WTC11 (cell line): ENCODE measurements around the gene TMEM120A. TPM values are rescaled to one million over a fixed set of nuclear protein-coding genes. Genes with fewer than 3 reads are reported as not detected.

Experiments
- ATAC-seq: fragments of 200-7000 bp; cut with Tn5 transposase; 2 replicates; pipeline ENCODE4 v1.10.0; 2021; ENCODE audit warnings: mild to moderate bottlenecking, moderate library complexity
- CTCF ChIA-PET: fragments of 300-600 bp; sonication (Branson Sonifier 250); formaldehyde crosslinking; loops from one replicate; lab custom pipeline; 2021; ENCODE audit warnings: antibody characterized with exemption; lab: Charles Lee
- POLR2A ChIA-PET: fragments of 350-600 bp; sonication (Branson Sonifier 250); formaldehyde crosslinking; loops from one replicate; lab custom pipeline; 2021; ENCODE audit warnings: antibody characterized with exemption; lab: Charles Lee
- DNase-seq: peaks from one replicate; pipeline ENCODE4 v3.0.0; 2021; ENCODE audit warnings: low spot score
- H3K27ac Mint-ChIP-seq: 2 replicates; pipeline ENCODE4 v1.8.0; 2021; ENCODE audit warnings: mixed read lengths
- H3K27me3 Mint-ChIP-seq: 2 replicates; pipeline ENCODE4 v1.8.0; 2021; ENCODE audit warnings: low read depth, mild to moderate bottlenecking, moderate library complexity, mixed read lengths
- H3K36me3 Mint-ChIP-seq: 2 replicates; pipeline ENCODE4 v1.8.0; 2021; ENCODE audit warnings: mixed read lengths
- H3K4me1 Mint-ChIP-seq: 2 replicates; pipeline ENCODE4 v1.8.0; 2022; ENCODE audit warnings: mixed read lengths
- H3K4me3 Mint-ChIP-seq: 2 replicates; pipeline ENCODE4 v1.8.0; 2021; ENCODE audit warnings: mild to moderate bottlenecking, moderate library complexity, mixed read lengths
- H3K9me3 Mint-ChIP-seq: 2 replicates; pipeline ENCODE4 v1.8.0; 2021; ENCODE audit warnings: mixed read lengths
- E2F4 ChIP-seq: sonication (generic); formaldehyde crosslinking; IDR thresholded peaks from 2 replicates; pipeline ENCODE4 v1.8.1; 2022; ENCODE audit warnings: low read depth, mild to moderate bottlenecking, moderate library complexity, missing genetic modification reagents, borderline replicate concordance
- ELF4 ChIP-seq: sonication (generic); formaldehyde crosslinking; IDR thresholded peaks from 2 replicates; pipeline ENCODE4 v1.8.1; 2022; ENCODE audit warnings: low read depth, mild to moderate bottlenecking, moderate library complexity, missing genetic modification reagents
- ETV6 ChIP-seq: sonication (generic); formaldehyde crosslinking; IDR thresholded peaks from 2 replicates; pipeline ENCODE4 v1.8.1; 2022; ENCODE audit warnings: mild to moderate bottlenecking, missing genetic modification reagents
- FOXP1 ChIP-seq: sonication (generic); formaldehyde crosslinking; IDR thresholded peaks from 2 replicates; pipeline ENCODE4 v1.8.0; 2022; ENCODE audit warnings: missing genetic modification reagents, mild to moderate bottlenecking, moderate library complexity, borderline replicate concordance
- GRHL2 ChIP-seq: fragments of 250-450 bp; sonication (Bioruptor Pico); IDR thresholded peaks from 2 replicates; pipeline ENCODE4 v1.8.0; 2022; ENCODE audit warnings: mild to moderate bottlenecking, moderate library complexity; ENCODE audit not compliant: insufficient replicate concordance, severe bottlenecking
- GTF2I ChIP-seq: fragments of 250-450 bp; sonication (Bioruptor Pico); conservative IDR thresholded peaks from 2 replicates; pipeline ENCODE4 v1.4.0; 2021; ENCODE audit warnings: mild to moderate bottlenecking
- HMGA2 ChIP-seq: fragments of 250-450 bp; sonication (Bioruptor Pico); IDR thresholded peaks from 2 replicates; pipeline ENCODE4 v1.4.0; 2021; ENCODE audit warnings: mild to moderate bottlenecking, moderate library complexity
- JAZF1 ChIP-seq: fragments of 250-450 bp; sonication (Bioruptor Pico); IDR thresholded peaks from 2 replicates; pipeline ENCODE4 v1.9.0; 2021; ENCODE audit warnings: moderate library complexity, mild to moderate bottlenecking, inconsistent platforms
- KAT7 ChIP-seq: sonication (generic); formaldehyde crosslinking; IDR thresholded peaks from 2 replicates; pipeline ENCODE4 v1.8.1; 2023; ENCODE audit warnings: missing genetic modification reagents, mild to moderate bottlenecking, borderline replicate concordance
- MAX ChIP-seq: sonication (generic); formaldehyde crosslinking; IDR thresholded peaks from 2 replicates; pipeline ENCODE4 v1.8.0; 2022; ENCODE audit warnings: mild to moderate bottlenecking, missing genetic modification reagents
- NFE2L1 ChIP-seq: sonication (generic); formaldehyde crosslinking; IDR thresholded peaks from 2 replicates; pipeline ENCODE4 v1.8.1; 2023; ENCODE audit warnings: missing genetic modification reagents
- NR1H2 ChIP-seq: sonication (generic); formaldehyde crosslinking; IDR thresholded peaks from 2 replicates; pipeline ENCODE4 v1.9.0; 2021; ENCODE audit warnings: mild to moderate bottlenecking, moderate library complexity, missing genetic modification reagents
- NR2C2 ChIP-seq: sonication (generic); formaldehyde crosslinking; IDR thresholded peaks from 2 replicates; pipeline ENCODE4 v1.8.0; 2022; ENCODE audit warnings: mild to moderate bottlenecking, missing genetic modification reagents
- OVOL2 ChIP-seq: fragments of 250-450 bp; sonication (Bioruptor Pico); IDR thresholded peaks from 2 replicates; pipeline ENCODE4 v1.9.0; 2021; ENCODE audit warnings: mild to moderate bottlenecking, borderline replicate concordance
- SMAD3 ChIP-seq: sonication (generic); formaldehyde crosslinking; IDR thresholded peaks from 2 replicates; pipeline ENCODE4 v1.8.0; 2022; ENCODE audit warnings: missing genetic modification reagents, mild to moderate bottlenecking, borderline replicate concordance
- SMAD4 ChIP-seq: sonication (generic); formaldehyde crosslinking; IDR thresholded peaks from 2 replicates; pipeline ENCODE4 v1.8.0; 2022; ENCODE audit warnings: mild to moderate bottlenecking, missing genetic modification reagents
- SOX15 ChIP-seq: fragments of 250-450 bp; sonication (Bioruptor Pico); IDR thresholded peaks from 2 replicates; pipeline ENCODE4 v1.9.0; 2021; ENCODE audit warnings: mild to moderate bottlenecking
- TEAD4 ChIP-seq: sonication (generic); formaldehyde crosslinking; IDR thresholded peaks from 2 replicates; pipeline ENCODE4 v1.8.0; 2022; ENCODE audit warnings: mild to moderate bottlenecking, missing genetic modification reagents
- ZNF138 ChIP-seq: sonication (generic); formaldehyde crosslinking; conservative IDR thresholded peaks from 2 replicates; pipeline ENCODE4 v1.8.1; 2022; ENCODE audit warnings: mild to moderate bottlenecking, moderate library complexity, missing genetic modification reagents
- ZNF232 ChIP-seq: sonication (generic); formaldehyde crosslinking; IDR thresholded peaks from 2 replicates; pipeline ENCODE4 v1.8.0; 2022; ENCODE audit warnings: mild to moderate bottlenecking, missing genetic modification reagents
- ZNF263 ChIP-seq: sonication (generic); formaldehyde crosslinking; IDR thresholded peaks from 2 replicates; pipeline ENCODE4 v1.8.1; 2022; ENCODE audit warnings: low read depth, mild to moderate bottlenecking, moderate library complexity, missing genetic modification reagents
- ZNF425 ChIP-seq: fragments of 250-450 bp; sonication (Bioruptor Pico); conservative IDR thresholded peaks from 2 replicates; pipeline ENCODE4 v1.9.0; 2021; ENCODE audit warnings: mild to moderate bottlenecking
- total RNA-seq: library from RNA; stranded (reverse); gene quantifications from 3 replicates; pipeline ENCODE4 v1.2.3, GENCODE V29; 2021
- TF ChIP-seq, protein P1 (sequence below): sonication (generic); formaldehyde crosslinking; IDR thresholded peaks from 2 replicates; pipeline ENCODE4 v1.8.0; 2022; ENCODE audit warnings: mild to moderate bottlenecking, missing genetic modification reagents
- TF ChIP-seq, protein P2 (sequence below): fragments of 200-600 bp; IDR thresholded peaks from 2 replicates; pipeline ENCODE4 v1.8.0; 2022; ENCODE audit warnings: antibody characterized with exemption
- TF ChIP-seq, protein P3 (sequence below): sonication (generic); formaldehyde crosslinking; IDR thresholded peaks from 2 replicates; pipeline ENCODE4 v1.8.1; 2023; ENCODE audit warnings: mild to moderate bottlenecking, missing genetic modification reagents, moderate library complexity
- TF ChIP-seq, protein P4 (sequence below): sonication (generic); formaldehyde crosslinking; IDR thresholded peaks from 2 replicates; pipeline ENCODE4 v1.8.1; 2022; ENCODE audit warnings: mild to moderate bottlenecking, moderate library complexity, missing genetic modification reagents

Gene TMEM120A
- total RNA-seq, 1 experiment from 2014 or later = 21.9 TPM

DNA sequence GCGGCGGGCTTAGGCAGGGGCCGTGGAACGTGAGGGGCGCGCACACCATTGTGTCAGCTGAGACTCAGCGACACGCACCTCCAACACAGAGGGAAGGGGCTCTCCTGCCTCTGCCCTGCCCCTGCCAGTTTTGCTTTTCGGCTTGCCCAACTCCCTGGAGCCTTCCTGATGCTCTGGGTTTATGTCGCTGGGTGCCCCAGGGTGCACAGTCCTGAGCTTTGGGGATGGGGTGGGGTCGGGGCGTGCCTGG, 13.3 kb downstream of the TMEM120A start (continued):
- TF ChIP-seq ZNF263 (CRISPR knock-in tag) = no peak
- no peak for TF ChIP-seq ELF4
- TF ChIP-seq, protein P1, sequence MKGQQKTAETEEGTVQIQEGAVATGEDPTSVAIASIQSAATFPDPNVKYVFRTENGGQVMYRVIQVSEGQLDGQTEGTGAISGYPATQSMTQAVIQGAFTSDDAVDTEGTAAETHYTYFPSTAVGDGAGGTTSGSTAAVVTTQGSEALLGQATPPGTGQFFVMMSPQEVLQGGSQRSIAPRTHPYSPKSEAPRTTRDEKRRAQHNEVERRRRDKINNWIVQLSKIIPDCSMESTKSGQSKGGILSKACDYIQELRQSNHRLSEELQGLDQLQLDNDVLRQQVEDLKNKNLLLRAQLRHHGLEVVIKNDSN (CRISPR knock-in tag) = no peak
- no peak for TF ChIP-seq GRHL2 (CRISPR knock-in tag)
- TF ChIP-seq SOX15 (CRISPR knock-in tag) = no peak
- no peak for TF ChIP-seq HMGA2
- no peak for TF ChIP-seq SMAD3
- no peak for TF ChIP-seq ETV6 (CRISPR knock-in tag)

GRCh38 chr7:75980430-75981202, 13.8 kb downstream of the TMEM120A start:
- Mint-ChIP-seq H3K9me3 (no peaks in the 10 kb centered on the region), H3K27me3 (no peaks in the 10 kb centered on the region), H3K4me1 (no peaks in the 10 kb centered on the region), H3K27ac (peak overlapping the region; percentile 60; the same call in 1 of the 2 replicates), H3K36me3 (peaks cover 8% of the 10 kb centered on the region), H3K4me3 (no peak overlapping the region)
- no peak for DNase-seq
- ATAC-seq = no peak
- TF ChIP-seq, protein P2, sequence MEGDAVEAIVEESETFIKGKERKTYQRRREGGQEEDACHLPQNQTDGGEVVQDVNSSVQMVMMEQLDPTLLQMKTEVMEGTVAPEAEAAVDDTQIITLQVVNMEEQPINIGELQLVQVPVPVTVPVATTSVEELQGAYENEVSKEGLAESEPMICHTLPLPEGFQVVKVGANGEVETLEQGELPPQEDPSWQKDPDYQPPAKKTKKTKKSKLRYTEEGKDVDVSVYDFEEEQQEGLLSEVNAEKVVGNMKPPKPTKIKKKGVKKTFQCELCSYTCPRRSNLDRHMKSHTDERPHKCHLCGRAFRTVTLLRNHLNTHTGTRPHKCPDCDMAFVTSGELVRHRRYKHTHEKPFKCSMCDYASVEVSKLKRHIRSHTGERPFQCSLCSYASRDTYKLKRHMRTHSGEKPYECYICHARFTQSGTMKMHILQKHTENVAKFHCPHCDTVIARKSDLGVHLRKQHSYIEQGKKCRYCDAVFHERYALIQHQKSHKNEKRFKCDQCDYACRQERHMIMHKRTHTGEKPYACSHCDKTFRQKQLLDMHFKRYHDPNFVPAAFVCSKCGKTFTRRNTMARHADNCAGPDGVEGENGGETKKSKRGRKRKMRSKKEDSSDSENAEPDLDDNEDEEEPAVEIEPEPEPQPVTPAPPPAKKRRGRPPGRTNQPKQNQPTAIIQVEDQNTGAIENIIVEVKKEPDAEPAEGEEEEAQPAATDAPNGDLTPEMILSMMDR = no peak
- TF ChIP-seq SMAD4 (CRISPR knock-in tag) = no peak
- TF ChIP-seq GTF2I (CRISPR knock-in tag) = no peak
- TF ChIP-seq OVOL2 (CRISPR knock-in tag) = no peak
- no peak for TF ChIP-seq GRHL2 (CRISPR knock-in tag)
- no peak for TF ChIP-seq ZNF138 (CRISPR knock-in tag)
- TF ChIP-seq ZNF425 (CRISPR knock-in tag) = no peak
- no peak for TF ChIP-seq ZNF232 (CRISPR knock-in tag)
- TF ChIP-seq NR2C2 (CRISPR knock-in tag) = no peak
- TF ChIP-seq, protein P3, sequence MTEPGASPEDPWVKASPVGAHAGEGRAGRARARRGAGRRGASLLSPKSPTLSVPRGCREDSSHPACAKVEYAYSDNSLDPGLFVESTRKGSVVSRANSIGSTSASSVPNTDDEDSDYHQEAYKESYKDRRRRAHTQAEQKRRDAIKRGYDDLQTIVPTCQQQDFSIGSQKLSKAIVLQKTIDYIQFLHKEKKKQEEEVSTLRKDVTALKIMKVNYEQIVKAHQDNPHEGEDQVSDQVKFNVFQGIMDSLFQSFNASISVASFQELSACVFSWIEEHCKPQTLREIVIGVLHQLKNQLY (CRISPR knock-in tag) = no peak
- TF ChIP-seq MAX (CRISPR knock-in tag) = no peak
- TF ChIP-seq E2F4 (CRISPR knock-in tag) = no peak
- TF ChIP-seq KAT7 = no peak
- TF ChIP-seq JAZF1 (CRISPR knock-in tag) = no peak
- TF ChIP-seq NR1H2 (CRISPR knock-in tag) = no peak
- TF ChIP-seq, protein P4, sequence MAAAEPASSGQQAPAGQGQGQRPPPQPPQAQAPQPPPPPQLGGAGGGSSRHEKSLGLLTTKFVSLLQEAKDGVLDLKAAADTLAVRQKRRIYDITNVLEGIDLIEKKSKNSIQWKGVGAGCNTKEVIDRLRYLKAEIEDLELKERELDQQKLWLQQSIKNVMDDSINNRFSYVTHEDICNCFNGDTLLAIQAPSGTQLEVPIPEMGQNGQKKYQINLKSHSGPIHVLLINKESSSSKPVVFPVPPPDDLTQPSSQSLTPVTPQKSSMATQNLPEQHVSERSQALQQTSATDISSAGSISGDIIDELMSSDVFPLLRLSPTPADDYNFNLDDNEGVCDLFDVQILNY (CRISPR knock-in tag) = no peak
- TF ChIP-seq FOXP1 (CRISPR knock-in tag) = no peak
- no peak for TF ChIP-seq TEAD4
- TF ChIP-seq ELF4 = no peak
- no peak for TF ChIP-seq NFE2L1 (CRISPR knock-in tag)
- ChIA-PET POLR2A (no interaction called here), CTCF (no interaction called here)
